Psoas muscle (tissue), 8 donors: ENCODE measurements around the gene CRISP1. TPM values are rescaled to one million over a fixed set of nuclear protein-coding genes. Genes with fewer than 3 reads are reported as not detected.

Experiments
- ATAC-seq, 4 donors: fragments of 200-7000 bp; cut with Tn5 transposase; one replicate each; pipeline ENCODE4 v1.9.1; 2020; ENCODE audit warnings: moderate library complexity in 3 of 4, mild to moderate bottlenecking in 2 of 4
- DNase-seq, 2 donors: peaks; one replicate each; pipeline ENCODE4 v3.0.0-alpha.2; 2020
- H3K27ac ChIP-seq: fragments of 200-600 bp; one replicate; pipeline ENCODE4 v1.8.0; 2022
- H3K27me3 ChIP-seq, 3 donors: fragments of 200-600 bp in 1 of 3; one replicate each; pipeline versions ENCODE4 v1.6.1 to v1.8.0; 2013 to 2022; ENCODE audit warnings: low read length in 2 of 3, mild to moderate bottlenecking in 2 of 3, moderate library complexity in 1 of 3; ENCODE audit not compliant: insufficient read depth in 3 of 3
- H3K36me3 ChIP-seq, 2 donors: fragments of 200-600 bp in 1 of 2; one replicate each; pipeline versions ENCODE4 v1.6.1 to v1.8.0; 2013 to 2022; ENCODE audit warnings: low read depth in 1 of 2, mild to moderate bottlenecking in 1 of 2, moderate library complexity in 1 of 2; ENCODE audit not compliant: insufficient read depth in 1 of 2
- H3K4me1 ChIP-seq: fragments of 200-600 bp; one replicate; pipeline ENCODE4 v1.8.0; 2022
- H3K4me3 ChIP-seq: fragments of 200-600 bp; one replicate; pipeline ENCODE4 v1.8.0; 2022; ENCODE audit warnings: mild to moderate bottlenecking
- H3K9me3 ChIP-seq: fragments of 200-600 bp; one replicate; pipeline ENCODE4 v1.8.0; 2022
- CTCF ChIP-seq: fragments of 200-600 bp; IDR thresholded peaks from one replicate; pipeline ENCODE4 v1.8.0; 2022; ENCODE audit warnings: antibody characterized with exemption
- WGBS, 3 donors: extraction: QIAGEN DNeasy Blood & Tissue Kit; methylation state at CpG; one replicate each; pipeline versions ENCODE4 v1.1.6 to v1.1.7; 2013; 5-methylcytosine and 5-hydroxymethylcytosine counted together
- intact Hi-C, 2 donors: fragments of 100-400 bp; cut with DNase I; formaldehyde crosslinking; loops; one replicate each; pipeline versions ENCODE4 v1.11.0 to v1.14.2; 2022
- polyA plus RNA-seq, 3 donors: library from polyadenylated mRNA; stranded (reverse); fragments of 200-250 nt; gene quantifications; one replicate each; pipeline ENCODE4 v1.2.3, GENCODE V29; 2013
- total RNA-seq, 4 donors: library from RNA; stranded (reverse); fragmentation: NEBNext Ultra II Directional in 2 of 4; extraction: Animal tissue kit (Norgen Biotek cat#: 25700) in 2 of 4; gene quantifications; one replicate each; pipeline versions ENCODE4 v1.2.1 to v1.2.4, GENCODE V29; 2021 to 2023
- donor health status: healthy with polysubstance abuse.
- donor health status: DM: no; HTN: no; CAD: no; lungs with moderate emphysema.
- donor health status: Bipolar disorder and iron deficiency.
- donor health status: healthy.
- donor health status: DM: yes; HTN: yes; CAD: no.
- donor health status: DM: no; HTN: no; CAD: no.
- donor health status: DM: no; HTN: no; CAD: no.
- donor health status: DM: yes; HTN: yes; CAD: no.

CRISP1 gene
- total and polyA plus RNA-seq, 7 donors: not detected

GRCh38 chr6:49815166-49815565 is 51.2 kb downstream of the CRISP1 start:
- intact Hi-C loops: no loop called here
- ATAC-seq (no peak), DNase-seq (no peak)
- no peak overlapping the region for H3K27ac ChIP-seq
- no peaks in the 10 kb centered on the region for H3K4me1 ChIP-seq
- no peak overlapping the region for H3K4me3 ChIP-seq
- 81 to 92% (median 88%) methylated on average over 2 of the region's 2 CpGs for WGBS, 3 donors
- no peak for TF ChIP-seq CTCF
- H3K9me3 ChIP-seq: no peaks in the 10 kb centered on the region
- no peaks in the 10 kb centered on the region for H3K36me3 ChIP-seq
- no peaks in the 10 kb centered on the region for H3K27me3 ChIP-seq

GRCh38 chr6:49813248-49813647 is 53.1 kb downstream of the CRISP1 start:
- no peaks in the 10 kb centered on the region for H3K27me3 ChIP-seq
- no peak for ATAC-seq
- H3K27ac ChIP-seq: no peak overlapping the region
- no peak overlapping the region for H3K4me3 ChIP-seq
- 62 to 69% (median 65%) methylated on average over 2 of the region's 2 CpGs for WGBS, 3 donors
- no peak for TF ChIP-seq CTCF
- no peaks in the 10 kb centered on the region for H3K4me1 ChIP-seq
- DNase-seq: no peak
- intact Hi-C loops: no loop called here
- H3K36me3 ChIP-seq: no peaks in the 10 kb centered on the region
- H3K9me3 ChIP-seq: no peaks in the 10 kb centered on the region

GRCh38 chr6:49806145-49806544 is 60.2 kb downstream of the CRISP1 start:
- H3K27ac ChIP-seq: no peak overlapping the region
- H3K9me3 ChIP-seq: no peaks in the 10 kb centered on the region
- H3K4me3 ChIP-seq: no peak overlapping the region
- DNase-seq: no peak
- no peaks in the 10 kb centered on the region for H3K4me1 ChIP-seq
- TF ChIP-seq CTCF: no peak
- H3K27me3 ChIP-seq: no peaks in the 10 kb centered on the region
- 81 to 82% (median 81%) methylated on average over 4 of the region's 4 CpGs for WGBS, 3 donors
- no peaks in the 10 kb centered on the region for H3K36me3 ChIP-seq
- intact Hi-C loops: no loop called here
- no peak for ATAC-seq

GRCh38 chr6:49805246-49805645 is 61.1 kb downstream of the CRISP1 start:
- no peaks in the 10 kb centered on the region for H3K27me3 ChIP-seq
- no peaks in the 10 kb centered on the region for H3K36me3 ChIP-seq
- intact Hi-C loops: no loop called here
- no peaks in the 10 kb centered on the region for H3K9me3 ChIP-seq
- WGBS, 3 donors: 37 to 48% (median 43%) methylated on average over 3 of the region's 3 CpGs
- ATAC-seq (no peak), DNase-seq (no peak)
- no peak for TF ChIP-seq CTCF
- no peak overlapping the region for H3K27ac ChIP-seq
- H3K4me3 ChIP-seq: no peak overlapping the region
- H3K4me1 ChIP-seq: no peaks in the 10 kb centered on the region

GRCh38 chr6:49801525-49801924 is 64.8 kb downstream of the CRISP1 start:
- TF ChIP-seq CTCF: no peak
- no peaks in the 10 kb centered on the region for H3K4me1 ChIP-seq
- no peak for DNase-seq
- H3K27me3 ChIP-seq: no peaks in the 10 kb centered on the region
- H3K36me3 ChIP-seq: no peaks in the 10 kb centered on the region
- 93 to 97% (median 93%) methylated on average over 8 of the region's 8 CpGs for WGBS, 3 donors
- no peaks in the 10 kb centered on the region for H3K9me3 ChIP-seq
- H3K27ac ChIP-seq: no peak overlapping the region
- ATAC-seq: no peak
- intact Hi-C loops: no loop called here
- no peak overlapping the region for H3K4me3 ChIP-seq
